ENCODE data around the gene KCNN3. TPM values are rescaled to one million over a fixed set of nuclear protein-coding genes. Genes with fewer than 3 reads are reported as not detected.

KCNN3 gene
- polyA plus RNA-seq, 6 donors from 2014 or later = 0.03 TPM; not detected in 5

DNA sequence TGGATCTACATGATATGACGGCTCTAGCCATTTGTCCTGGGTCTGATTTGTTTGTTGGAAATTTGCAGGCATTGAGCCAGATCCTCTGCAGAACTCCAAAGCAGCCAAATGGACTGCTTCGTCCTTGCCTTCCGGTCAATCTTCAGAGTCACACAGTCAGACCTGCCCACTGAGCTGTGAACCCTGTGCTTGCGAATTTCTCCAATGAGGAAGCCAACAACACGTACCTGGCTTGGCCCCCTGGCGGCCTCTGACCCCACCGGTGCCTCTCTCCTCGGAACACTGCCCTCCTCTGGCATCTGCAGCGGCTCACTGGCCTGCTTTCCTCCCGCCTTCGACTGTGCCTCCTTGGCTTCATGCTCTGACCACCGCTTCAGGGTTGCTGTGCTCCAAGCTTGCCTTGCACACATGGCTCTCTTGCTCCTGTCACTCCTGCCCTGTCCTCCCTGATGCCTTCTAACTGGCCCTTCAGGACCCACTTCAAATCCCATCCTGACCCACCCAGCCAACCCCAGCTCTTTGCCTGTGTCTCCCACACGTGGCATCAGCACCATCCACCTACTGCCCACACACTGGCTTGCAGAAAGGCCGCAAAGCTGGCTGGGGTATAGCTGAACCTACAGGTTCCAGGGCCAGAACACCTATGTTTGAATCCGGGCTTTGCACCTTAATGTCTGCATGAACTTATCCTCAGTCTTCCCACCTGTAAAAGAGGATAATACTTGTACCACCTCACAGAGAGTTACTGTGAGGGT, 128.2 kb downstream of the KCNN3 start:
- Mint-ChIP-seq H3K4me1 (peaks cover 1 to 5% (median 3%) of the 10 kb centered on the region in 3 donors), H3K27ac (peak overlapping the region in 1 of 6 donors; percentile 93), H3K4me3 (no peak overlapping the region), H3K9me3 (peaks cover 0 to 3% (median 0%) of the 10 kb centered on the region in 7 donors), H3K36me3 (peaks cover 0 to 6% of the 10 kb centered on the region in 2 donors), H3K27me3 (peaks cover 26 to 67% (median 61%) of the 10 kb centered on the region in 3 donors)
- ATAC-seq (ENCODE audit: low read depth in 2 of 2) = no peak
- no peak for DNase-seq

DNA sequence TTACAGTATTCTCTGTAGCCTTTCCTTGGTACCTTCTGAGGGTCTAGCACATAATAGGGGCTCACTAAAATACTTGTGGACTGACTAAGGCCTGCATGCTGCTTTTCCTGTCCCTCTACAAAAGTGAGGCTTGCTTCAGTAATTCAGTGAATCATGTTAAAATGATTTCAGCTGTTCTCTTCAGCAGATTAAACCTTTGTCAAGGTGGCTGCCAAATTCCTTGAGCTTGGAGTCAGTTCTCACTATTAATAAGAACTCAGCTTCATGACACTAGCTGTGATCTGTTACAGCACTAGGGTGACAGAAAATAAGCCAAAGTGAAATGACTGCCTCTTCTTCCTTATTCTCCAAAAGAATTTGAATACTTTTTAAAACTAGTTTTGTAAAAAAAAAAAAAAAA, 128.8 kb downstream of the KCNN3 start:
- peaks cover 0 to 1% (median 0%) of the 10 kb centered on the region in 3 donors for H3K4me1 Mint-ChIP-seq
- H3K9me3 Mint-ChIP-seq = peaks cover 0 to 3% (median 0%) of the 10 kb centered on the region in 7 donors
- H3K27ac Mint-ChIP-seq = no peak overlapping the region
- DNase-seq (no peak), ATAC-seq (ENCODE audit: low read depth in 2 of 2) (no peak)
- H3K4me3 Mint-ChIP-seq = no peak overlapping the region
- peaks cover 26 to 66% (median 59%) of the 10 kb centered on the region in 3 donors for H3K27me3 Mint-ChIP-seq
- peaks cover 0 to 6% of the 10 kb centered on the region in 2 donors for H3K36me3 Mint-ChIP-seq

DNA sequence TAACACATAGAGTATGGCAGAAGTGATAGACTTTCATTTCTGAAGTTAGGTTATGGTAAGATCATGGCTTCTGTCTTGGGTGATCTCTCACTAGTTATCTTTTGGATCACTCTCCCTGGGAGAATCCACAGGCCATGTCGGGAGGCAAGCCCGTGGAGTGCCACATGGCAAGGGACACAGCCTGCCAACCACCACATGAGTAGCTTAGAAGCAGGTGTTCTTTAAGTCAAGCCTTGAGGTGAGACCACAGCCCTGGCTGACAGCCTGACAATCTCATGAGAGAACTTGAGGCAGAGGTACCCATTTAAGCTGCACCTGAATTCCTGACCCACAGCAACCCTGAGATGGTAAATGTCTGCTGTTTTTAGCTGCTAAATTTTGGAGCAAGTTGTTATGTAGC, 130.4 kb downstream of the KCNN3 start:
- DNase-seq (no peak), ATAC-seq (ENCODE audit: low read depth in 2 of 2) (no peak)
- no peak overlapping the region for H3K27ac Mint-ChIP-seq
- peaks cover 0 to 6% of the 10 kb centered on the region in 2 donors for H3K36me3 Mint-ChIP-seq
- no peaks in the 10 kb centered on the region for H3K4me1 Mint-ChIP-seq
- H3K27me3 Mint-ChIP-seq = peaks cover 26 to 61% (median 59%) of the 10 kb centered on the region in 3 donors
- peaks cover 0 to 3% (median 0%) of the 10 kb centered on the region in 7 donors for H3K9me3 Mint-ChIP-seq
- H3K4me3 Mint-ChIP-seq = no peak overlapping the region

DNA sequence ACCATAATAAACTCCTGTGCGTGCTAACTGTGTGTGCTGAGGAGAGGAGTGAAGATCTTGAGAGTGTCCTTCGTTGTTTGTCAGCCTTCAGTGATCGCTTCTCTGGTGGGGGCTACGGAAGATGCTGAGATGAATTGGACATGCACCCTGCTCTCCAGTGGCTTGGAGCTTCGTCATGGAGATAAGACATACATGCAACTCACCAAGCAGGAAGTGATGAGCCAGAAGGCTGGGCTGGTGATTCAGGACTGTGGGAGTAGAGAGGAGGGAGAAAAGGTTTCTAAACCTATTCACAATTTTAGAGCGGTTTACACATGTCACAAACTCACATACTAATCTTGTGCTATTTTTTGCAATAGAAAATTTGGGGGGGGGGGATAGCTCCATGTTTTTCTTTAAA, 133.2 kb downstream of the KCNN3 start:
- Mint-ChIP-seq H3K27me3 (peaks cover 23 to 42% (median 41%) of the 10 kb centered on the region in 3 donors), H3K4me1 (no peaks in the 10 kb centered on the region), H3K27ac (no peak overlapping the region), H3K4me3 (no peak overlapping the region), H3K9me3 (peaks cover 0 to 3% (median 0%) of the 10 kb centered on the region in 7 donors), H3K36me3 (peaks cover 0 to 2% of the 10 kb centered on the region in 2 donors)
- DNase-seq (no peak), ATAC-seq (ENCODE audit: low read depth in 2 of 2) (no peak)

DNA sequence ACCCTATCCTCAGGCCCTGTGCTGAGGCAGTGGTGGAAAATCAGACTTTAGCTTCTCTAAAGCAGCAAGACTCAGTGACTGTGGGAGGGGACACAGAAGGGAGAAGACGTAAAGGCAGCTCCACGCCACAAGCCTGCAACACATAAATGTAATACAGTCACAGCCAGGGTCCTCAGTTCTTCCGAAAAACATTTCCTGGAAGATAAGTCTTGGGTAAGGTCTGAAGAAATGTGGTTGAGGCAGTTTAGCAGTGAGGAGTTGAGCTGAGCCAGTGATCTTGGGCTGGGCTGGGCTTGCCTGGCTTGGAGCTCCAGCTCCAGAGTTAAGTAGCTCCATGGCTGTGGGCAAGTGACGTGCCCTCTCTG, 134.3 kb downstream of the KCNN3 start:
- no peak overlapping the region for H3K27ac Mint-ChIP-seq
- no peaks in the 10 kb centered on the region for H3K9me3 Mint-ChIP-seq
- ATAC-seq (ENCODE audit: low read depth in 2 of 2) (no peak), DNase-seq (no peak)
- no peaks in the 10 kb centered on the region for H3K4me1 Mint-ChIP-seq
- H3K4me3 Mint-ChIP-seq = no peak overlapping the region
- peaks cover 18 to 39% (median 39%) of the 10 kb centered on the region in 3 donors for H3K27me3 Mint-ChIP-seq
- H3K36me3 Mint-ChIP-seq = no peaks in the 10 kb centered on the region

DNA sequence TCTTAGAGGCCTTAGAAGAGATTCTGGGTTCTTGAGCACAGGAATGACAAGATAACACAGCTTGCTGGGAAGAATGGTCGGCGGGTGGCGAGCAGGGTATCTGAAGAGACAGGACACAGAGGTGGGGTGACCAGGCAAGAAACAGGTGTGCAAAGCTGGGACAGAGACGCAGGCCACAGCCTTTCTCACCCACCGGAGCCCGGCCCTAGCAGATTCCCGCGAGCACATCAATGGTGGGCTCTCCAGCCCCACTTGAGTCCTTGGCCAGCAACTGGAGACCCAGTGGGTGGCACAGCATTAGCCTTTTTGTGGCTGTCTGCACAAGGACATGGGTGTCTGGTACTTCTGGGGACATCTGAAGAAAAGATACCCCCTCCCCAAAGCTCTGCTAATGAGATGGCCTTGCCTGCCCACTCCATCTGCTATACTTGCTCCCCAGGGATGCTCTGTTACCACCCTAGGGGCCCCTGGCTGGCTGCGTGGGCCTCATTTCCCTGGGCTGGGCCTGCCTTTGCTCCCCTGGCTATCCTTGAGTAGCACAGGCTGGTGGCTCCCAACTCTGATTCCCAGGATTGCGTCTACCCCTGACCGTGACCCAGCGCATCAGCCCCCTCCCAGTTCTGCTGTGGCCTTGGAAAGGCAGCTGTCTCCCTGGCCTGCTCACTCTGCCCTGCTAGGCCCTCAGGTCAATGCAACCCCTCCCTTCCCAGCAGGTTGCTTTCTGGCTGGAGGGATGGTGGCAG, 134.8 kb downstream of the KCNN3 start:
- Mint-ChIP-seq H3K4me1 (no peaks in the 10 kb centered on the region), H3K27ac (no peak overlapping the region), H3K9me3 (no peaks in the 10 kb centered on the region), H3K36me3 (no peaks in the 10 kb centered on the region), H3K27me3 (peaks cover 18 to 39% (median 39%) of the 10 kb centered on the region in 3 donors), H3K4me3 (no peak overlapping the region)
- no peak for DNase-seq
- no peak for ATAC-seq (ENCODE audit: low read depth in 2 of 2)

DNA sequence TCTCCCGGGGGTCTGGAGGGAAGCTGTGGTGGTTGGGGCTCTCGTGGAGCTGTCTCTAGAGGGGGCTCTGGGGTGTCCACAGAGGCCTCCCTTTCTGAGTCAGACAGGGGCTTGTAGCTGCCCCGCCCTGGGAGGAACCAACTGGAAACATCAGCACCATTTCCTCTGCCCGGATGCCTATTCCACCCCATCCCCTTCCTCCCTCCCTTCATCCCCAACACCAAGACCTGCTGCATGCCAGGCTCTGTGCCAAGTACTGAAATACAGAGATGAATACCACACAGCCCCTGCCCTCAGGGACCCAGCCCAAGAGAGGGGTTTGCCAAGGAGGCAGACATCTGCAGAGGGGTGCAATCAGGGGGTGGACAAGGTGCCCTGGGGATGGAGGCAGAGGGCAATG, 136.5 kb downstream of the KCNN3 start:
- Mint-ChIP-seq H3K27ac (no peak overlapping the region), H3K27me3 (peaks cover 24 to 43% (median 37%) of the 10 kb centered on the region in 3 donors), H3K4me3 (no peak overlapping the region), H3K36me3 (no peaks in the 10 kb centered on the region), H3K4me1 (no peaks in the 10 kb centered on the region), H3K9me3 (peaks cover 0 to 2% (median 0%) of the 10 kb centered on the region in 7 donors)
- no peak for ATAC-seq (ENCODE audit: low read depth in 2 of 2)
- no peak for DNase-seq

DNA sequence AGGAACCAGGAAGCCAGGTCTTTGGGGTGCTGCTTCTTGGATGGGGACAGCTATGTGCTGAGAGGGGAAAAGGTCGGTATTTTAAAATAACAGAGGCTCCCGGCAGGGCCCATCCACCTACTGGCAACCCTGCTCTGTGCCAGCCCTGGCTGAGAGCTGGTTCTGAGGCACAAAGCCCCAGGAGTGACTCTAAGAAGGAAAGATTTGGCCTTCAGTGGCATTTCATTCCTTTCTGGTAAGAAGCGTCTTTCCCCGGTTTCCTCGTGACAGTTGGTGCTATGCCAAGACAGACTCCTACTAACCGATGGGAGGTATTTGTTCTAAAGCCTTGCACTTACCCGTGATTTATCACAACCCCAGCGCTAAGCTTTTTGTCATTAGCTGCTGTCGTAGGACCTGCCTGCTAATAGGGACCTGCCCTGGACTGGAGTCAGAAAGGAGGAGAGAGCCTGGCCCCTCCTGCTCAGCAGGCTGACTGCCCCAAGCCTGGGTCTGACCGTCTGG, 139.0 kb downstream of the KCNN3 start:
- no peak for ATAC-seq (ENCODE audit: low read depth in 2 of 2)
- Mint-ChIP-seq H3K27ac (peak overlapping the region in 1 of 6 donors; percentile 56), H3K4me3 (no peak overlapping the region)

DNA sequence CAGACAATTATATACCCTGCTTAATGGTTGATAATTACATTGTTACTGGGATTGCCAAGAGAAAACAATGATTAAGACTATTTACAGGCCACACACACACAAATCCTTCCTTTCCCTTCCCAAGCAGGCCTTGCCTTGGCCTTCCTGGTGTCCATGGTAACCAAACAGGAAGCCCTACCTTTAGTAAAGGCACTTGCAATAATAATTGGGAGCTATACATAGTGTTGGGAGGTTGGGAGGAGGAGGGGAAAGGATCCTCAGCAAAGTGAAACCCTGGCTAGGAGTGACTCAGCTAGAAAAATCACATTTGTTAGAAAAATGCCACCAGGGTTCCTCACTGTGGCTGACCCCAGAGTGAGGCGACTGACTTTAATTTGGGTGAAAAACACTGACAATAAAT, 139.8 kb downstream of the KCNN3 start:
- DNase-seq = no peak
- peaks cover 25 to 47% (median 42%) of the 10 kb centered on the region in 3 donors for H3K27me3 Mint-ChIP-seq
- ATAC-seq (ENCODE audit: low read depth in 2 of 2) = no peak
- peaks cover 0 to 2% (median 0%) of the 10 kb centered on the region in 7 donors for H3K9me3 Mint-ChIP-seq
- no peak overlapping the region for H3K27ac Mint-ChIP-seq
- no peaks in the 10 kb centered on the region for H3K36me3 Mint-ChIP-seq
- H3K4me3 Mint-ChIP-seq = no peak overlapping the region
- H3K4me1 Mint-ChIP-seq = no peaks in the 10 kb centered on the region

More for the DNA sequence above, 139.0 kb downstream of the KCNN3 start:
- Mint-ChIP-seq H3K27me3 (peaks cover 25 to 44% (median 43%) of the 10 kb centered on the region in 3 donors), H3K9me3 (peaks cover 0 to 2% (median 0%) of the 10 kb centered on the region in 7 donors), H3K4me1 (no peaks in the 10 kb centered on the region), H3K36me3 (no peaks in the 10 kb centered on the region)
- no peak for DNase-seq

DNA sequence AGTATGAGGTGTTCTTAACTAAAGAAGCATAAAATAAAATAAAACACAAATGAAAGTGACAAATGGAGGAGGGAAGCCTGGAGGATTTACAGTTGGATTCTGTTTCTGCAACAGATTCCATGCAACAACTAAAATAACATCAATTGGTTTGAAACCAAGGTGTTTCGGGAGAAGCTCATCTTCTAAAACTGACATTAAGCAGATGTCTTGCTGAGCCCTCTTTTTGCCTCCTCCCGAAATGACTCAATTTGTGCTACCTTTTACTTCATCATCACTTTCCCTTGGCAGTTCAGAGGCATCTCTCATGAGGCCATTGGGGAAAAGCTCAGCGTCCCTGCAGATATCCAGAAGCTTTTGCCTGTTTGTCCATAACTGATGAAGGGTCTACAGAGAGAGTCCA, 140.5 kb downstream of the KCNN3 start:
- peaks cover 0 to 2% (median 0%) of the 10 kb centered on the region in 7 donors for H3K9me3 Mint-ChIP-seq
- DNase-seq (no peak), ATAC-seq (ENCODE audit: low read depth in 2 of 2) (no peak)
- no peaks in the 10 kb centered on the region for H3K4me1 Mint-ChIP-seq
- no peak overlapping the region for H3K4me3 Mint-ChIP-seq
- peaks cover 25 to 43% (median 40%) of the 10 kb centered on the region in 3 donors for H3K27me3 Mint-ChIP-seq
- H3K36me3 Mint-ChIP-seq = no peaks in the 10 kb centered on the region
- no peak overlapping the region for H3K27ac Mint-ChIP-seq

DNA sequence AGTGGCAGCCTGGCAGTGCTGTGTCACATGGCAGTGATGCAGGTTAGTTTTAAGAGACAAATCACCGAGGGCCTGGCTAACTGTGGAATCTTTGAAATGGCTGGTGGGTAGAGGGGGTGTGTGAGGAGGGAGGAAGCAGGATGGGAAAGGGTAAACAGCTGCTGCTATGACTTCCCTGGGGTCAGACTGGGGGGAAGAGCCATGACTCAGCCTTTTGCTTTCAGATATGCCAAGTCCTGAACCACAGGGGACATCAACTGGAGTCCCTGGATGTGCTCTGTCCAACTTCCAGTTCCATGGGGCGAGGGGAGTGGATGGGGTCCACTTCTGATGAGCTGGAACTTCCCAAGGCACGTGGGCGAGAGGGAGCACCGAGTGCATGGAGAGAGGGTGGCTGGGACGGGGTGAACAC, 141.0 kb downstream of the KCNN3 start:
- Mint-ChIP-seq H3K36me3 (no peaks in the 10 kb centered on the region), H3K4me3 (no peak overlapping the region), H3K27ac (no peak overlapping the region), H3K4me1 (no peaks in the 10 kb centered on the region), H3K9me3 (peaks cover 0 to 2% (median 0%) of the 10 kb centered on the region in 7 donors), H3K27me3 (peaks cover 25 to 40% (median 37%) of the 10 kb centered on the region in 3 donors)
- no peak for DNase-seq
- no peak for ATAC-seq (ENCODE audit: low read depth in 2 of 2)

DNA sequence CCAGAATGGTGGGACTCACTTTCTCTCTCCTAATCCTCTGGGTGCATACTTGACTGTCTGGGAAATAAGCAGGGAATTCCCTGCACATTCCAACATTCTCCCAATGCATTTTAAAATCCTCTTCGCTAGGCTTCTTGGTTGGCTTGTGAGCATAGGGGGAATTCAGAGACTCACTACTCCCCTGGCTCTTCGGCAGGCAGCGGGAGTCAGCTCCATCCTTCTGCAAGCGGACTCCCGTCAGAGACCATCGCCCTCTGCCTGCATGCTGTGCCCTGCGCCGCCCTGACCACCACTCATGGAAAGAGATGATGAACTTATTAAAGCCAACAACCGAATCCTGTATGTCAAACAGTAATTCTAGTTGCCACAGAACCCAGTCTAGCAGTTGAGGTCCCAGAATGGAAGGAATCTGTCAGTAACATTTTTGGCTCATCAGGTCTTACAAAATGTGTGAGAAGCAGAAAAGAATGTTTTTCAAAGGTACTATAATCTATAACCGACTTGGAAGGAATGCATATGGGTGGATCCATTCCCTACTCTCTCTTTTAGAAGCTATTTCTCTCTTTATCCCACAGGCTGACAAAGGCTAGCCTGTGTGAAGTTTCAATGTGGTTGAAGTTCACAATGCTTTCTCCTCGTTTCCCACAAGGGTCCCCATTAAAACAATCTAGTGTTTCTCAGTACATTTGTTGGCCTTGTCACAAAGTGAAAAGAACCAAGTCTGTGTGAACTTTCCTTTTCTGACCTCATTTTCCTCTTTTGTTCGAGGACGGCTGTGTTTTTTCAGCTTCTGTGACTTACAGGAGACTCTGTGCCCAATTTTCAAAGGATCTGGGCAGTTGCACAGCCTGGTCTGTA, 143.0 kb downstream of the KCNN3 start:
- Mint-ChIP-seq H3K4me3 (no peak overlapping the region), H3K4me1 (no peaks in the 10 kb centered on the region), H3K27ac (peak overlapping the region in 1 of 6 donors; percentile 84), H3K27me3 (peaks cover 21 to 40% (median 37%) of the 10 kb centered on the region in 3 donors), H3K36me3 (no peaks in the 10 kb centered on the region), H3K9me3 (peaks cover 0 to 2% (median 0%) of the 10 kb centered on the region in 7 donors)
- DNase-seq (no peak), ATAC-seq (ENCODE audit: low read depth in 2 of 2) (no peak)

DNA sequence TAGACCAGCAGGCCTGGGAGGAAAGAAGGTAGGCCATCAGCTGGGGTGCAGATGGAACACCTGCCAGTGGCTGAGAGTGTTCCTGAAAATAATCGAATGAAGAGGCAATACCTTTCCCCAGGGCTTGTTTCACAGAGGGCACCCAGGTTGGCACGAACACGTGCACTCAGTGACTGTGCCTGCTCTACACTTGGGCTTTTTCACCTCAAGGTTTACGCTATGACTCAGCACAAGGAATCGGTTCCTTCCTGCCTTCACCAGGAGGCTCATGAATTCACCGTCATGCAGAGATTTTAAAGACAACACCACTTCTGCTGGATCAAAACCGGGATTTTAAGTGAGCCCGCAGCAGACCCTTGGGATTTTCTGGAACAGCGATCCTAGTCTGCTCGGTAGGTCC, 143.6 kb downstream of the KCNN3 start:
- Mint-ChIP-seq H3K9me3 (peaks cover 0 to 2% (median 0%) of the 10 kb centered on the region in 7 donors), H3K36me3 (no peaks in the 10 kb centered on the region), H3K4me1 (no peaks in the 10 kb centered on the region), H3K4me3 (no peak overlapping the region), H3K27ac (no peak overlapping the region), H3K27me3 (peaks cover 21 to 40% (median 37%) of the 10 kb centered on the region in 3 donors)
- no peak for DNase-seq
- no peak for ATAC-seq (ENCODE audit: low read depth in 2 of 2)

All from naive B cell (primary cell).